OCI-LY3 (cell line): Measurements from ENCODE around the gene SCN4B.

Experiments
- EZH2phosphoT487 ChIP-seq: fragments of 200-600 bp; shearing (Covaris generic); IDR thresholded peaks from 2 replicates; pipeline ENCODE4 v1.6.1; 2018; ENCODE audit warnings: antibody characterized with exemption, mixed run types, low read depth
- TF ChIP-seq, protein P1 (sequence below): fragments of 200-600, 300-600 bp; sonication (generic); IDR thresholded peaks from 2 replicates; pipeline ENCODE4 v1.5.1; 2014; ENCODE audit warnings: antibody characterized with exemption, low read length, low read depth

DNA sequence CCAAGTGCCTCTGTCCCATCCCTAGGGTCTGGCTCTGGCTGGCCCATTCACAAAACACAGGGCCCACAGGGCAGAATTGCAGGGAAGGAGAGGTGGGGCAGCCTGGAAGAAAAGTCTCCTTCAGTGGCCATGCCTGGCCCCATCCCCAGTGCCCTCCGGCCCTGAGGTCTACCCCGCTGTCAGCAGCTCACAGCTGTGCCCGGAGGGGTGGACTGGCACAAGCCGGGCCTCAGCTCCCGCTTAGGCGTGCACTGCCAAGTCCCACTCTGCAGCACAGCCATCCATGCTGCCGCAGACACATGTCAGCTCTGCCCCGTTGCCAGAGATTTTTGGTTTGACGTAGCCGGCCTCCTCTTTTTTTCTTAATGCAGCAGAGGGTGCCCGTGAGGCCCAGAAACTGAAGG, 27.7 kb upstream of the SCN4B start:
- TF ChIP-seq, protein P1, sequence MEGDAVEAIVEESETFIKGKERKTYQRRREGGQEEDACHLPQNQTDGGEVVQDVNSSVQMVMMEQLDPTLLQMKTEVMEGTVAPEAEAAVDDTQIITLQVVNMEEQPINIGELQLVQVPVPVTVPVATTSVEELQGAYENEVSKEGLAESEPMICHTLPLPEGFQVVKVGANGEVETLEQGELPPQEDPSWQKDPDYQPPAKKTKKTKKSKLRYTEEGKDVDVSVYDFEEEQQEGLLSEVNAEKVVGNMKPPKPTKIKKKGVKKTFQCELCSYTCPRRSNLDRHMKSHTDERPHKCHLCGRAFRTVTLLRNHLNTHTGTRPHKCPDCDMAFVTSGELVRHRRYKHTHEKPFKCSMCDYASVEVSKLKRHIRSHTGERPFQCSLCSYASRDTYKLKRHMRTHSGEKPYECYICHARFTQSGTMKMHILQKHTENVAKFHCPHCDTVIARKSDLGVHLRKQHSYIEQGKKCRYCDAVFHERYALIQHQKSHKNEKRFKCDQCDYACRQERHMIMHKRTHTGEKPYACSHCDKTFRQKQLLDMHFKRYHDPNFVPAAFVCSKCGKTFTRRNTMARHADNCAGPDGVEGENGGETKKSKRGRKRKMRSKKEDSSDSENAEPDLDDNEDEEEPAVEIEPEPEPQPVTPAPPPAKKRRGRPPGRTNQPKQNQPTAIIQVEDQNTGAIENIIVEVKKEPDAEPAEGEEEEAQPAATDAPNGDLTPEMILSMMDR = peak; percentile 20; the same call in 1 of the 2 replicates
- no peak for TF ChIP-seq EZH2phosphoT487
